Ovary (tissue), 3 donors: ENCODE results near the gene GBP2.

Source experiments
- CTCF ChIP-seq, 3 donors: fragments of 450-650 bp in 2 of 3; fragments of 200-600 bp in 1 of 3; IDR thresholded peaks; one replicate each; pipeline versions ENCODE4 v1.5.1 to v1.8.0; 2016 to 2022; ENCODE audit warnings: antibody characterized with exemption in 3 of 3, mild to moderate bottlenecking in 1 of 3
- POLR2A ChIP-seq: fragments of 450-650 bp; IDR thresholded peaks from one replicate; pipeline ENCODE4 v1.6.1; 2017; ENCODE audit warnings: antibody characterized with exemption, mild to moderate bottlenecking, moderate library complexity
- donor health status: DM: no; HTN: no; CAD: no.

DNA sequence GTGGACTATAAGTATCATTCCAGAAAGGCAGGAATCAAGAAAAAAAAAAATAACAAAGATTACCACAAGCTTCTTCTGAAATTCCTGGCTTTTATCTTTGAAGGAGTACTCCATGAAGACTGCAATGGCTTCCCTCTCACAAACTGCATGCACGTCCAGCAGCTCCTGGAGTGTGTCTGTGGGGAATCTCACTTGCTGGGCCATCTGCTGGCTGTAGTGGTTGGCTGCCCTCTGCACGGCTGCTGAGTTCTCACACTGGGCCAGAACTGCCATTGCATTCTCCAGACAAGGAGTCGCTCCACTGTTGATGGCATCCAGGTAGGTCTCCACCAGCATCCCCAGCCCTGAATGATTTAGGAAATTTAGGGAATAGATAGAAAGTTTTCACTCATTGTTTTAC lies 23.3 kb upstream of the GBP2 start:
- TF ChIP-seq POLR2A = no peak
- TF ChIP-seq CTCF (IDR thresholded peaks at IDR 0.05) = no peak
